GM23338 (cell line): ENCODE results near the gene MESP1. TPM values are rescaled to one million over a fixed set of nuclear protein-coding genes. Genes with fewer than 3 reads are reported as not detected.

Source experiments
- ATAC-seq: fragments of 200-7000 bp; cut with Tn5 transposase; 3 replicates; pipeline ENCODE4 v1.9.1; 2020
- DNase-seq: peaks from one replicate; pipeline ENCODE4 v3.0.0-alpha.2; 2015; ENCODE audit warnings: low spot score
- H2AFZ ChIP-seq: fragments of 200-600 bp; sonication (generic); 2 replicates; pipeline ENCODE4 v1.8.0; 2016; ENCODE audit warnings: antibody characterized with exemption, mild to moderate bottlenecking, moderate library complexity
- H3F3A ChIP-seq: fragments of 200-600 bp; sonication (generic); replicated peaks from 2 replicates; pipeline ENCODE4 v1.8.0; 2017; ENCODE audit warnings: antibody characterized with exemption, mixed run types, low read depth
- H3K27ac ChIP-seq: fragments of 200-600 bp; sonication (generic); 2 replicates; pipeline ENCODE4 v1.6.1; 2016; ENCODE audit warnings: low read depth
- H3K27me3 ChIP-seq: fragments of 200-600 bp; sonication (generic); 2 replicates; pipeline ENCODE4 v1.8.0; 2016; ENCODE audit warnings: mild to moderate bottlenecking, mixed run types, moderate library complexity; ENCODE audit not compliant: insufficient read depth
- H3K36me3 ChIP-seq: fragments of 200-600 bp; sonication (generic); 2 replicates; pipeline ENCODE4 v1.8.0; 2016; ENCODE audit warnings: mild to moderate bottlenecking; ENCODE audit not compliant: insufficient read depth
- H3K4me1 ChIP-seq: fragments of 200-600 bp; sonication (generic); 2 replicates; pipeline ENCODE4 v1.8.0; 2016; ENCODE audit warnings: mild to moderate bottlenecking, moderate library complexity; ENCODE audit not compliant: insufficient read depth
- H3K4me2 ChIP-seq: fragments of 200-600 bp; sonication (generic); 2 replicates; pipeline ENCODE4 v1.7.1; 2017; ENCODE audit warnings: mixed run types
- H3K4me3 ChIP-seq: fragments of 200-600 bp; sonication (generic); 2 replicates; pipeline ENCODE4 v1.6.1; 2016; ENCODE audit warnings: mixed run types
- H3K79me2 ChIP-seq: fragments of 200-600 bp; sonication (generic); replicated peaks from 2 replicates; pipeline ENCODE4 v1.8.0; 2017; ENCODE audit warnings: mild to moderate bottlenecking; ENCODE audit not compliant: insufficient read depth
- H3K9me2 ChIP-seq: fragments of 200-600 bp; sonication (generic); 2 replicates; pipeline ENCODE4 v1.8.0; 2017; ENCODE audit not compliant: insufficient read depth
- H4K20me1 ChIP-seq: fragments of 200-600 bp; sonication (generic); replicated peaks from 2 replicates; pipeline ENCODE4 v1.8.0; 2017; ENCODE audit warnings: mild to moderate bottlenecking; ENCODE audit not compliant: insufficient read depth
- H3K27ac Mint-ChIP-seq: 2 replicates; pipeline ENCODE4 v1.8.0; 2020; ENCODE audit warnings: inconsistent platforms, mild to moderate bottlenecking, moderate library complexity, mixed read lengths
- H3K27me3 Mint-ChIP-seq: 3 replicates; pipeline ENCODE4 v1.8.0; 2022; ENCODE audit warnings: low read depth, mild to moderate bottlenecking, moderate library complexity, mixed read lengths, inconsistent platforms; ENCODE audit not compliant: insufficient read depth, poor library complexity
- H3K36me3 Mint-ChIP-seq: 3 replicates; pipeline ENCODE4 v1.8.0; 2021; ENCODE audit warnings: low read depth, mild to moderate bottlenecking, inconsistent platforms, moderate library complexity, mixed read lengths
- H3K4me1 Mint-ChIP-seq: 3 replicates; pipeline ENCODE4 v1.8.0; 2020; ENCODE audit warnings: mild to moderate bottlenecking, inconsistent platforms, mixed read lengths
- H3K4me3 Mint-ChIP-seq: 3 replicates; pipeline ENCODE4 v1.8.0; 2021; ENCODE audit warnings: moderate library complexity, mild to moderate bottlenecking, inconsistent platforms, mixed read lengths
- H3K9me3 Mint-ChIP-seq: 3 replicates; pipeline ENCODE4 v1.8.0; 2020; ENCODE audit warnings: moderate library complexity, mild to moderate bottlenecking, inconsistent platforms, mixed read lengths
- CTCF ChIP-seq, 2 experiments: fragments of 200-600 bp in 1 of 2; sonication (generic) in 1 of 2; conservative IDR thresholded peaks; 2 replicates each; pipeline versions ENCODE4 v1.5.1 to v1.6.1; 2016 to 2017; ENCODE audit warnings: antibody characterized with exemption in 2 of 2, low read depth in 2 of 2, mild to moderate bottlenecking in 2 of 2, moderate library complexity in 1 of 2
- ETS1 ChIP-seq: IDR thresholded peaks from 2 replicates; pipeline ENCODE4 v1.6.1; 2016; ENCODE audit warnings: antibody characterized with exemption
- EZH2 ChIP-seq: fragments of 200-600 bp; sonication (generic); IDR thresholded peaks from one replicate; pipeline ENCODE4 v1.8.0; 2017; ENCODE audit warnings: antibody characterized with exemption, mild to moderate bottlenecking, low read depth; ENCODE audit not compliant: unreplicated experiment
- EZH2phosphoT487 ChIP-seq: fragments of 200-600 bp; sonication (generic); IDR thresholded peaks from one replicate; pipeline ENCODE4 v1.8.1; 2018; ENCODE audit warnings: antibody characterized with exemption; ENCODE audit not compliant: unreplicated experiment
- NANOG ChIP-seq: IDR thresholded peaks from 2 replicates; pipeline ENCODE4 v1.6.1; 2016; ENCODE audit warnings: antibody characterized with exemption, borderline replicate concordance
- POLR2AphosphoS5 ChIP-seq: IDR thresholded peaks from 2 replicates; pipeline ENCODE4 v1.6.1; 2016; ENCODE audit warnings: antibody characterized with exemption, low read depth
- STAT1 ChIP-seq: IDR thresholded peaks from one replicate; pipeline ENCODE4 v1.6.1; 2016; ENCODE audit warnings: antibody characterized with exemption; ENCODE audit not compliant: unreplicated experiment
- ZNF114 ChIP-seq: fragments of 250-450 bp; sonication (Bioruptor Pico); IDR thresholded peaks from 2 replicates; pipeline ENCODE4 v1.5.0; 2020; ENCODE audit warnings: mild to moderate bottlenecking, moderate library complexity
- ZNF331 ChIP-seq: fragments of 250-450 bp; sonication (Bioruptor Pico); IDR thresholded peaks from 2 replicates; pipeline ENCODE4 v1.5.0; 2020; ENCODE audit warnings: low read depth, mild to moderate bottlenecking, moderate library complexity
- ZNF462 ChIP-seq: fragments of 250-450 bp; sonication (Bioruptor Pico); IDR thresholded peaks from 2 replicates; pipeline ENCODE4 v1.5.0; 2020; ENCODE audit warnings: mild to moderate bottlenecking, moderate library complexity
- polyA plus RNA-seq: library from polyadenylated mRNA; unstranded; fragments of >200 nt; fragmentation: Nextera tagmentation; extraction: Ambion mirVana; gene quantifications from 2 replicates; pipeline ENCODE4 v1.2.1, GENCODE V29; 2016
- total RNA-seq: library from RNA; depleted of rRNA; stranded (reverse); fragments of >200 nt; shearing (Covaris generic); gene quantifications from 2 replicates; pipeline ENCODE4 v1.2.3, GENCODE V29; 2014

The MESP1 gene
- total and polyA plus RNA-seq, 2 experiments from 2014 or later: 0.21 to 0.91 TPM

- DNase-seq: no peak
- H3K36me3 Mint-ChIP-seq: no peaks in the 10 kb centered on the region
- H2AFZ ChIP-seq: peak overlapping the region; percentile 43; the same call in 1 of the 2 replicates
- H3K4me2 ChIP-seq: no peak overlapping the region
- H3K4me1 Mint-ChIP-seq: peaks cover 5% of the 10 kb centered on the region; the same call in 1 of the 3 replicates
- H3F3A ChIP-seq: no peaks in the 10 kb centered on the region
- H3K4me1 ChIP-seq: no peaks in the 10 kb centered on the region
- H3K9me2 ChIP-seq: no peaks in the 10 kb centered on the region
- TF ChIP-seq EZH2phosphoT487 (no peak), ZNF462 (CRISPR knock-in tag) (no peak), EZH2 (no peak), ZNF114 (no peak), CTCF (conservative IDR thresholded peaks at IDR 0.05; ENCODE audit: low read depth in 2 of 2) (no peak), ETS1 (no peak), POLR2AphosphoS5 (no peak), NANOG (no peak), STAT1 (no peak), ZNF331 (no peak)
- no peak overlapping the region for H3K27ac ChIP-seq
- no peaks in the 10 kb centered on the region for H3K79me2 ChIP-seq
- H3K4me3 Mint-ChIP-seq: no peak overlapping the region
- H3K36me3 ChIP-seq: no peaks in the 10 kb centered on the region
- no peak for ATAC-seq
- H3K27me3 Mint-ChIP-seq: peaks cover 9% of the 10 kb centered on the region
- no peak overlapping the region for H3K4me3 ChIP-seq
- no peaks in the 10 kb centered on the region for H3K27me3 ChIP-seq
- 0 out of 2 replicates have a peak, but pooled peaks cover 4% of the 10 kb centered on the region for H4K20me1 ChIP-seq
- H3K9me3 Mint-ChIP-seq: no peaks in the 10 kb centered on the region
- no peak overlapping the region for H3K27ac Mint-ChIP-seq
Observed at GRCh38 chr15:89735773-89736172, 15.3 kb downstream of the MESP1 start.
